Panc1 (cell line): ENCODE data around the gene PSMA2. TPM values are rescaled to one million over a fixed set of nuclear protein-coding genes. Genes with fewer than 3 reads are reported as not detected.

Source experiments
- ATAC-seq: fragments of 200-7000 bp; cut with Tn5 transposase; 2 replicates; pipeline ENCODE4 v1.9.1; 2020; ENCODE audit warnings: mild to moderate bottlenecking, moderate library complexity
- BruUV-seq: library from RNA; stranded (reverse); fragments of 400-500 nt; replicated peaks from 2 replicates; lab custom pipeline; 2021; lab: Mats Ljungman, UMichigan
- CTCF ChIA-PET: fragments of 300-600 bp; sonication (Branson Sonifier 250); formaldehyde crosslinking; loops from one replicate; lab custom pipeline; 2022; ENCODE audit warnings: antibody characterized with exemption; lab: Charles Lee
- POLR2A ChIA-PET: fragments of 300-600 bp; sonication (Branson Sonifier 250); formaldehyde crosslinking; loops from one replicate; lab custom pipeline; 2022; ENCODE audit warnings: antibody characterized with exemption; lab: Charles Lee
- DNase-seq: peaks from one replicate; pipeline ENCODE4 v3.0.0-alpha.2; 2010; ENCODE audit warnings: low read depth, low spot score
- H3K27ac ChIP-seq: 2 replicates; pipeline ENCODE4 v1.5.1; 2011; ENCODE audit warnings: mild to moderate bottlenecking, low read length, inconsistent platforms
- H3K27me3 ChIP-seq: fragments of 200-500 bp; sonication (Bioruptor generic); 2 replicates; pipeline ENCODE4 v1.6.0; 2014; ENCODE audit warnings: low read length, inconsistent platforms; ENCODE audit not compliant: control insufficient read depth, insufficient read depth
- H3K36me3 ChIP-seq: fragments of 200-500 bp; sonication (Bioruptor generic); 2 replicates; pipeline ENCODE4 v1.5.1; 2014; ENCODE audit warnings: inconsistent platforms, mild to moderate bottlenecking, low read length, moderate library complexity; ENCODE audit not compliant: control insufficient read depth, insufficient read depth
- H3K4me1 ChIP-seq: 2 replicates; pipeline ENCODE4 v1.5.1; 2011; ENCODE audit warnings: inconsistent platforms, mild to moderate bottlenecking, low read length, moderate library complexity; ENCODE audit not compliant: control insufficient read depth, insufficient read depth
- H3K4me3 ChIP-seq, 2 experiments: 2 replicates each; pipeline ENCODE4 v1.5.1; 2011 to 2012; ENCODE audit warnings: low read depth in 2 of 2, low read length in 2 of 2, mild to moderate bottlenecking in 2 of 2, inconsistent platforms in 1 of 2, moderate library complexity in 1 of 2
- H3K9me3 ChIP-seq: fragments of 200-500 bp; sonication (Bioruptor generic); 2 replicates; pipeline ENCODE4 v1.5.1; 2014; ENCODE audit warnings: low read depth, mild to moderate bottlenecking, inconsistent platforms, low read length, moderate library complexity; ENCODE audit not compliant: control insufficient read depth, insufficient read depth
- POLR2AphosphoS5 ChIP-seq: IDR thresholded peaks from 2 replicates; pipeline ENCODE4 v1.6.1; 2012; ENCODE audit warnings: mild to moderate bottlenecking, low read depth, low read length, moderate library complexity
- REST ChIP-seq, 2 experiments: IDR thresholded peaks; 2 replicates each; pipeline ENCODE4 v1.6.1; 2011 to 2012; ENCODE audit warnings: low read depth in 2 of 2, control low read depth in 1 of 2, low read length in 1 of 2, mild to moderate bottlenecking in 1 of 2, moderate library complexity in 1 of 2; ENCODE audit not compliant: insufficient read depth in 1 of 2
- SIN3A ChIP-seq: IDR thresholded peaks from 2 replicates; pipeline ENCODE4 v1.6.1; 2012; ENCODE audit warnings: low read depth, mild to moderate bottlenecking, low read length, moderate library complexity, borderline replicate concordance; ENCODE audit not compliant: insufficient read depth
- TCF7L2 ChIP-seq: IDR thresholded peaks from 2 replicates; pipeline ENCODE4 v1.6.1; 2011; ENCODE audit warnings: mild to moderate bottlenecking, low read depth, low read length, inconsistent platforms
- in situ Hi-C: cut with HindIII; loops from 2 replicates; pipeline ENCODE4 v1.10.0; 2016; ENCODE audit warnings: low sequenced_read_pairs, low pct_unique_long_range_greater_than_20kb
- intact Hi-C: fragments of 100-400 bp; cut with micrococcal nuclease; formaldehyde crosslinking; loops from one replicate; pipeline ENCODE4 v1.10.0; 2022; ENCODE audit not compliant: unreplicated experiment
- total RNA-seq: library from RNA; stranded (reverse); gene quantifications from one replicate; pipeline ENCODE4 v1.2.1, GENCODE V29; 2021; ENCODE audit not compliant: unreplicated experiment
- TF ChIP-seq, protein P1 (sequence below): fragments of 450-650 bp; IDR thresholded peaks from 2 replicates; pipeline ENCODE4 v1.5.1; 2017; ENCODE audit warnings: mild to moderate bottlenecking

Gene PSMA2
- total RNA-seq, 1 experiment from 2014 or later, result 180 TPM

- POLR2A ChIA-PET, result no interaction called here
- intact Hi-C loops, result no loop called here
- Histone ChIP-seq H3K27ac (no peak overlapping the region), H3K9me3 (no peaks in the 10 kb centered on the region), H3K27me3 (no peaks in the 10 kb centered on the region), H3K4me3 (no peak overlapping the region), H3K36me3 (no peaks in the 10 kb centered on the region), H3K4me1 (no peaks in the 10 kb centered on the region)
- in situ Hi-C loops, result no loop called here
- DNase-seq, result no peak
- ATAC-seq, result no peak
- TF ChIP-seq SIN3A (no peak), TCF7L2 (no peak), REST (IDR thresholded peaks at IDR 0.05; ENCODE audit: insufficient read depth in 1 of 2, low read depth in 2 of 2, low read length in 1 of 2) (no peak), POLR2AphosphoS5 (no peak)
- TF ChIP-seq, protein P1, sequence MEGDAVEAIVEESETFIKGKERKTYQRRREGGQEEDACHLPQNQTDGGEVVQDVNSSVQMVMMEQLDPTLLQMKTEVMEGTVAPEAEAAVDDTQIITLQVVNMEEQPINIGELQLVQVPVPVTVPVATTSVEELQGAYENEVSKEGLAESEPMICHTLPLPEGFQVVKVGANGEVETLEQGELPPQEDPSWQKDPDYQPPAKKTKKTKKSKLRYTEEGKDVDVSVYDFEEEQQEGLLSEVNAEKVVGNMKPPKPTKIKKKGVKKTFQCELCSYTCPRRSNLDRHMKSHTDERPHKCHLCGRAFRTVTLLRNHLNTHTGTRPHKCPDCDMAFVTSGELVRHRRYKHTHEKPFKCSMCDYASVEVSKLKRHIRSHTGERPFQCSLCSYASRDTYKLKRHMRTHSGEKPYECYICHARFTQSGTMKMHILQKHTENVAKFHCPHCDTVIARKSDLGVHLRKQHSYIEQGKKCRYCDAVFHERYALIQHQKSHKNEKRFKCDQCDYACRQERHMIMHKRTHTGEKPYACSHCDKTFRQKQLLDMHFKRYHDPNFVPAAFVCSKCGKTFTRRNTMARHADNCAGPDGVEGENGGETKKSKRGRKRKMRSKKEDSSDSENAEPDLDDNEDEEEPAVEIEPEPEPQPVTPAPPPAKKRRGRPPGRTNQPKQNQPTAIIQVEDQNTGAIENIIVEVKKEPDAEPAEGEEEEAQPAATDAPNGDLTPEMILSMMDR, result no peak
- CTCF ChIA-PET, result no interaction called here
- no TSS peak for BruUV-seq
These were observed 48.5 kb upstream of the PSMA2 start for GRCh38 chr7:42980514-42980913.

DNA sequence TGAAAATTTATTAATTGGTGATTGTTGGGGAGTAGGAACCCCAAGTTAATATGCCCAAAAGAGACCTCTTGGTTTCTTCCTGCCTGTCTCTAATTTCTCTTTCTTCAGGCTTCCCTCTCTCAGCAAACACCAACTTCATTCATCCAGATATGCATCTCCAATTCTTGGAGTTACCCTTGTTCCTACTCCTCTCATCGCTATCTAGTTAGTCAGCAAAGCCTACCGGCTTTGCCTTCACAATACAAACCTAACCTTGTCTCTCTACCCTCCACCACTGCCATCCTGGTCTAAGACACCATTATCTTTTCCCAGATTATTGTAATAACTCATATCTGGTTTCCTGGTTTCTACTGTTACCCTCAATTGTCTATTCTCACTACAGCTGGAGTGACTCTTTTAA lies 48.1 kb upstream of the PSMA2 start:
- Histone ChIP-seq H3K4me3 (no peak overlapping the region), H3K27me3 (no peaks in the 10 kb centered on the region), H3K9me3 (no peaks in the 10 kb centered on the region), H3K4me1 (no peaks in the 10 kb centered on the region), H3K27ac (no peak overlapping the region), H3K36me3 (no peaks in the 10 kb centered on the region)
- POLR2A ChIA-PET, result no interaction called here
- TF ChIP-seq, protein P1, result no peak
- TF ChIP-seq TCF7L2 (no peak), REST (IDR thresholded peaks at IDR 0.05; ENCODE audit: insufficient read depth in 1 of 2, low read depth in 2 of 2, low read length in 1 of 2) (no peak), SIN3A (no peak), POLR2AphosphoS5 (no peak)
- CTCF ChIA-PET, result no interaction called here
- no peak for ATAC-seq
- intact Hi-C loops, result no loop called here
- no TSS peak for BruUV-seq
- in situ Hi-C loops, result no loop called here
- no peak for DNase-seq
